Stimulated activated CD8-positive, alpha-beta memory T cell treated with anti-CD3 and anti-CD28 coated beads, Interleukin-12 subunit alpha, Interleukin-12 subunit beta, amount 100 ng/mL, for 4 hours (primary cell): ENCODE results near the gene SMIM17.

ENCODE experiments used
- DNase-seq: peaks from one replicate; pipeline ENCODE4 v3.0.0-alpha.2; 2020; ENCODE audit warnings: low read depth

SMIM17 gene

DNA sequence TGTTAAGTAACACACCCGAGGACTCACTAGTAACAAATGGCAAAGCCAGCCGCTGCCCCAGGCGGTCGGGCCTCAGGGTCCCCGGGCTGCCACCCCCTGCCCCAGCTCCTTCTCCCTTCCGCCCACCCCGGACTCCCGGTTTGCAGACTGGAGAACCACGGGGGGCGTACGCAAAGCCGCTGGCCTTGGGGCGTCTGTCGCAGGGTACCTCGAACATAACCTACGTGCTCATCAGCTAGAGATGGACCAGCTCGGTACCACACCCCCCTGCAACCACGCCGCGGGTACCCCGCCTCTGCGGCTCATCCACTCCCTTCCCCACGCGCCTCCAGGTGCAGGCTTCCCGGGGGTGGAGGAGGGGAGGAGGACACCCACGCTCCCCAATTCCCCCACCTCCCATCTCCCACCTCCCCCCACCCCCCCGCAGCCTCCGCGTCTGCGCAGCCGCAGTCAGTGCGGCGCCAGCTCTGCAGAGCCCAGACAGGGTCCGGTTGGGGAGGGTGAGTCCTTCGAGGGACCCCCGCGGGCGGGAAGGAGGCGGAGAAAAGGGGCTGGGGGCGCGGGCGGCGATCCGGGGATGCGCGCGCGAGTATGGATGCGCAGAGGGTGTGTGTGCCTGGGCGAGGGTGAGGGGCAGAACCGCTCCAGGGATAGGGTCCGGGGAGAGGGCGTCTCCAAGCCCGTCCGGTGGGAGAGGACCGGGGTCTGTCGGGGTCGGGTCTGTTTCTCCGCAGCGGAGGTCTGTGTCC is at the start of gene SMIM17:
TSS of gene SMIM17 (plus strand) at position 449 of the 749 bp plus-strand sequence. CDS start 2,509 bp downstream, outside the sequence.
- no peak for DNase-seq

DNA sequence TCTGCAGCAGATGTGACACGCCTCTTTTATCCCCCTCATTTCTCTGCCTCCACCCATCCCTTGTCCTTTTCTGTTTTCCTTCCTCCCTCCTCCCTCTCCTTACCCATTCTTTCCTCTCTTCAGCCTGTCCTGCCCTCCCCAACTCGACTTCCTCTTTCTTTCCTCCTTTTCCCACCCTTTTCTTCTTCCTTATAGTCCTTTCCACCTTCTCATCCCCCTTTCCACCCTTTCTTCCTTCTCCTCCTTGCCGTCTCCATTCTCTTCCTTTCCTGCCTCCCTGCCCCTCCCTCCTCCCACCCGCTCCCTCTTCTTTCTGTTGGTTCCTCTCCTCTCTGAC is 48.5 kb upstream of the SMIM17 start:
- no peak for DNase-seq

DNA sequence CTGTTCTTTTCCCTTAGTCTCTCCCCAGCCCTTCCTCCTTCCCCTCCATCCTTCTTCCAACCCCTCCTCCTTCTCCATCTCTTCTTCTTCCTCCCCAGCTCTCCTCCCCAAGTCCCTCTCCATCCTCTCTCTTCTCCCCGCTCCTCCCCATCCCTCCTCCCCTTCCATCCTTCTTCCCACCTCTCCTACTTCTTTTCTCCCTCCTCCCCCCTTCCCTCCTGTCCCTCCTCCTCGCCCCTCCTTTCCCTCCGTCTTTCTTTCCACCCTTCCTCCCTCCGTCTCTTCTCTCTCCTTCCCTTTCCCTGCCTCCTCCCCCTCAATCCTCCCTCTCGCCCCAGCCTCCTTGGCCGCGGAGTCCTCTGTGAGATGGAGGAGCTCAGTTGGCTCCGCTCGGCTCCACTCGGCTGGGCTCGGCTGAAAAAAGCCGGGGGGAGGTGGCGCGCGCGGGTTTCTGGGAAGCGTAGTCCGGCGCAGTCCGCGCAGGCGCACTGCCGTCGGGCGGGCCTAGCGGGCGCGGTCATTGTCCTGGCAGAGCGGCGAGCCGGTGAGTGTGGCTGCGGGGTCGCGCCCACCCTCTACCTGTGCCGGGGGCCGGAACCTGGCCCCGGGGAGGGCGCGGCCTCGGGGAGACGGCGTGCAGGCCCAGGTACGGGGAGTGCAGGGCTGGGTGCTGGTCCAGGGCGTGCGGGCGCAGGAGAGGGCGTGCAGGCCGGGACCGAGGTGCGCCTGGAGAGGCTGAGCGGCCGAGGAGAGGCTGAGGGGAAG is 48.0 kb upstream of the SMIM17 start, which contains the start of gene ZNF71:
TSS of gene ZNF71 (plus strand) at position 520 of the 765 bp plus-strand sequence. CDS start 6,257 bp downstream, outside the sequence.
- DNase-seq: peak; percentile 80

DNA sequence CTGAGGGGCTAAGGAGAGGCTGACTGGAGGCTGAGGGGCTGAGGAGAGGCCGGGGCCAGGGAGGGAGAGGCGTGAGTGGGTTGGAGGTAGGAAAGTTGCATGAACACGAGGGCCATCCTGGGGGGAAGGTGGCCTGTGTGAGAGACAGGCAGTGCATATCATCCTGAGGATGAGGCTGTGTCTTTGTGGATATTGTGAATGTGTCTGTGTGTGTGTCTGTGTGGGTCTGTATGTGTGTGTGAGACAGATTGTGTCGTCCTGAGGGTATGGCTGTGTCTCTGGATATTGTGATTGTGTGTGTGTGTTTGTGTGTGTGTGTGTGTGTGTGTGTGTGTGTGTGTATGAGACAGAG is 47.4 kb upstream of the SMIM17 start:
- DNase-seq: no peak

DNA sequence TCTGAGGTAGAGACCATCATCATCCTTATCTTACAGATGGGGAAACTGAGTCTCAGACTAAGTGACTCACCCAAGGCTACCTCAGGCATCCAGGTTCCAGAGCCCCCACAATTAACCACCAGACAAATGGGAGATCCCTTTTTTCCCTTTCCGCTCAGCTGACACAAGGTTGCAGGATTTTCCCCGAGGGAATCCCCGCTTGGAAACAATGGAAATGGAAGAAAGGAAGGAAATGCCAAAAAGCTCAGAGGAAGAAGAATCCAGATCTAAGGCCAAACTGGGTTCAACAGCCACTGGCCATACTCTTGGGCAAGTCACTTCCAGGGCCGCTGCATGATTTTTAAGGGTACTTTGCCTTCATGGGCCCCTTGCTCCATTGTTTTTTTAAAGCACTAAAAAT is 46.3 kb upstream of the SMIM17 start:
- DNase-seq: no peak

DNA sequence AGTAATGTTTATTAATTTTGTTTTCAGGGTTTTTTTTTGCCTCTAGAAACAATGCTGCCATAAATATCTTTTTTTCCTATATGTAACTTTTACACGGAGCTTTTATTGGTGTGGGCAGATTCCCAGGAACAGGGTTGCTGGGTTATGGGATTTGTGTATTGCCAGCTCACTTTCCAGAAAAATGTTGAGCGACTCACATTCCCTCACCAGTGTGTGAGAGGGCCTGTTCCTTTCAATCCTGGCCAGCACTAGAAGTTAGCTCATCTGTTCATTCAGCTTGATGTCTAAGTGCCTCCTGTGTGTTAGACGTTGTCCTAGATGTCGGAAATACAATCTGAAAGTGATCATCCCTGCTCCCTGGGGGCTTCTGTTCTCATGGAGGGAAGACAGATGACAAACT is 45.3 kb upstream of the SMIM17 start:
- DNase-seq: no peak

DNA sequence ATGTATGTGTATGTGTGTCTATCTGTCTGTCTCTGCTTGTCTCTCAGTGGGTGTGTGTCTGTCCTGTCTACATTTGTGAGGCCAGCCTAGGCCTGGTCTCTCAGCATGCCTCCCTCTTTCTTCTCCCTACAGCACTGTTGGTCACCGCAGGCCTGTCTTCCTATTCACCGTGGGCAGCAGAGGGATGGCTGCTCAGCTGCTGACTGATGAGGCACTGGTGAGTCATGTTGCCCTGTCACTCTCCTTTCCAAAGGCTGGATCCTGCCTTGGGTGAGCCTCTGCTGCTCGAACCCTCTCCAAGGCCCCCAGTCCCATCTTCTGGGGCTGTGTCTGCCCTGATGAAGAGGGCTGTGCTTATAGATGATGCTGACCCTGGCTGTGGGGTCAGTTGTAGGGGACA is 41.6 kb upstream of the SMIM17 start:
- no peak for DNase-seq

DNA sequence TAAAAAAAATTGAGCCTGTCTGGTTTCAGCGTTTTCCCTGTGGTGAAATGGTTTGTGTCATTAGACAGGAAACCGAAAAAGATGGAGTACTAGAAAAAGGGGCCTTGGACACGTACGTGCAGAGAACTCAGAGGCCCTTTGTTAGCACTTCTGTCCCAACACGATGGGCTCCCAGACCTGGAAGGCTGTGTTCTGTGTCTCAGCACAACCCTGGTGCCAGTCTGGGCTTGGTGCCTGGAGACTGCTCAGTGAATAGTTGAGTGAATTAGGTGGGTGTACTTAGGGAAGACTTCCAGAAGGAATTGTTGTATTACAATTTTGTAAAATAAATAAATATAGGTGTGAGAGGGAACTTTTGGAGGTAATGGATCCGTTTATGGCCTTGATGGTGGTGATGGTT is 39.1 kb upstream of the SMIM17 start:
- DNase-seq: no peak

DNA sequence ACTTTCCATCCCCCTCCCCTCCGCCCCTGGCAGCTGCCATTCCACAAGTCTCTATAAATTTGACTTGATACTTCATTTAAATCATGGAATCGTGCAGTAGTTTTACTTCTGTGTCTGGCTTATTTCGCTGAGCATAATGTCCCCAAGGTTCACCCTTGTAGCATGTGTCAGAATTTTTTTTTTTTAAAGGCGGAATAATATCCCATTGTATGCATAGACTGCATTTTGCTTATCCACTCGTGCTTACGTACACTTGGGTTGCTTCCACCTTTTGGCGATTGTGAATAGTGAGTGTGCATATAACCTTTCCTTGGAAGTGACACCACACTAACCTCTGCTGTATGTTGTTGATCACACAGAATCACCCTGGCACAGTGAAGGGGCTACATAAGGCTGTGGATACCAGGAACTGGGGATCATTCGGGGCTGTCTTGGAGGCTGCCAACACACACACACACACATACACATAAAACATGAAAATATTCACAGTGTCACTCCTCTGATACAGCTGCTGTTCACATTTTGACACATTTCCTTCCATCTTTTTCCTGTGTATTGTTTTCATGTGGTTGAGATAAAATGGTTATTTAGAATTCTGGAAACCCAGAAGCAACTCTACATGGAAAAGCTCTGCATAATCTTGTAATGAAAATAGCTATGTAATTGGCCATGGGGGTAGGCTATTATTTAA is 34.5 kb upstream of the SMIM17 start:
- DNase-seq: no peak

DNA sequence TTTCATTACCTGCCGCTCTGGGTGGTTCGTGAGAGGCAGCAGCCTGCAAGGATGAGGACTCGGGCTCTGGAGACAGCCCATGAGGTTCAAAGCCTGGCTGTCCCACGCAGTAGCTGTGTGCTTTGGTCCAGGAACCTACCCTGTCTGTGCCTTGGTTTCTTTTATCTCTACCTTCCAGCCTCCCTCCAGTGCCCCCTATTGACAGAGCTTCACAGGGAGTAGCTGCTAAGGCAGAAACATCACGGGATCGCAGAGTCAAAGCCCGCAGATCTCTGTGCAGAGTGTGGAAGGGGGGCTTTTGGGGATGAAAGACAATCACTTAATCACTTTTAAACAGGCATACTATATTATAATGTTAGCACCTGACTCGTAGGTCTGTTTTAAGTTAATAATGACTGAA is 31.7 kb upstream of the SMIM17 start:
- DNase-seq: no peak

DNA sequence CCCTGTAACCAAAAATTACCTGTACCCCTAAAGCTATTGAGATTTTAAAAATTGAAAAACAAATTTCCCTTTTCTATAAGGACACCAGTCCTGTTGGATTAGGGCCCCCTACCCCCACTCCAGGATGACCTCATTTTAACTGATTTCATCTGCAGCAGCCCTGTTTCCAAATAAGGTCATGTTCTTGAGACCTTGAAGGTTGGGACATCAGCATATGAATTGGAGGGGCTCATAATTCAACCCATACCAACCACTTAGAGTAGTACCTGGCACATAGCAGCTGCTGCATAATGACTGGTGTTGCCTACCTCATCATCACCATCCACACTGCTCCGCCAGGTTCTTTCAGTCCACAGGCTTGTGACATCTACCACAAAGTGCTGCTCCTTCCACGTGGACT is 30.2 kb upstream of the SMIM17 start:
- DNase-seq: no peak

DNA sequence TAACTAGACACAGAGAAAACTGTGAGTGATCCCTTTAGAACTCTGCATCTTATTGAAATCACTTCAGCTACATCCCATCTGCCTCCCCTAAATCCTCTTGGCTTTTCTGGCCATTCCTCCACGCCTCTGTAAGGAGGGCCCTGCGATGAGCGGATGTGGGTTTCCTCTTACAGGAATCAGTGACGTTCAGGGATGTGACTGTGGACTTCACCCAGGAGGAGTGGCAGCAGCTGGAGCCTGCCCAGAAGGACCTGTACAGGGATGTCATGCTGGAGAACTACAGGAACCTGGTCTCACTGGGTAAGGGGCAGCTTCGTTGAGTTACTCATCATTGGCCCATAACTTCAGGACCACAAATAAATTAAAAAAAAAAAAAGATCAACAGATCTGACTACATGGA is 29.3 kb upstream of the SMIM17 start:
- DNase-seq: no peak

DNA sequence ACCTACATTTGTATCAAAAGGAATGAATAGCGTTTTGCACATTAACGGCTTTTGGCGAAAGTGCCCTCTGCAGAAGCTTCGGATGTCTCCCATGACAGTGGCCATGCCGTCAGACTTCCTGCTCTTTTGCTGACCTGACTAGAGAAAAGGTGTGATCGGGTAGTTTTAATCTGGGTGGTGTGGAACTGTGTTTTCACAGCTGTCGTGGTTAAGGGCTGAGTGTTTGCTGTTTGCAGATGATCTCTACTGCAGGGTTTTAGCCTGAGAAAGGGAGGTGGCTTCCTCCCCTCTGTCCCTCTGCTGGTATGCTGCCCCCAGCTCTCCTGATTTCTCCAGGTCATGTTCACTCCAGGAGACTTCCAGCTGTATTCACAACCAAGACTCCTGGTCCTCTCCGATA is 25.4 kb upstream of the SMIM17 start:
- DNase-seq: no peak

DNA sequence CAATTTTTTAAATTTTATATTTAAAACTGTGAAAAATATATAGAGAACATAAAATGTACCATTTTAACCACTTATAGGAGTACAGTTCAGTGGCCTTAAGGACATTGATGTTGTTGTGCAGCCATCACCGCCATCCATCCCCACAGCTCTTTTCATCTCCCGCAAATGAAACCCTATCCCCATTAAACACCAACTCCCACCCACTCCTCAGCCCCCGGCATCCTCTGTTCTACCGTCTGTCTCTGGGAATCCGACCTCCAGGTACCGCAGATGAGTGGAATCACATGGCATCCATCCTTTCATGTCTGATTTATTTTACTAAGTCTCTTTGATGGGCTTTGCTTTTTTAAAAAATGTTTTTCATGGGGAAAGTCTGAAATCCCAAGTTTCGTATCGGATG is 23.8 kb upstream of the SMIM17 start:
- DNase-seq: no peak

DNA sequence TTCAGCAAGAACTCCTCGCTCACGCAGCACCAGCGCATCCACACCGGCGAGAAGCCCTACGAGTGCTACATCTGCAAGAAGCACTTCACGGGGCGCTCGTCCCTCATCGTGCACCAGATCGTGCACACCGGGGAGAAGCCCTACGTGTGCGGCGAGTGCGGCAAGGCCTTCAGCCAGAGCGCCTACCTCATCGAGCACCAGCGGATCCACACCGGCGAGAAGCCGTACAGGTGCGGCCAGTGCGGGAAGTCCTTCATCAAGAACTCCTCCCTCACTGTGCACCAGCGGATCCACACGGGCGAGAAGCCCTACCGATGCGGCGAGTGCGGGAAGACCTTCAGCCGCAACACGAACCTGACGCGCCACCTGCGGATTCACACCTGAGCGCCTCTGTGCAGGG is 20.6 kb upstream of the SMIM17 start:
- no peak for DNase-seq

DNA sequence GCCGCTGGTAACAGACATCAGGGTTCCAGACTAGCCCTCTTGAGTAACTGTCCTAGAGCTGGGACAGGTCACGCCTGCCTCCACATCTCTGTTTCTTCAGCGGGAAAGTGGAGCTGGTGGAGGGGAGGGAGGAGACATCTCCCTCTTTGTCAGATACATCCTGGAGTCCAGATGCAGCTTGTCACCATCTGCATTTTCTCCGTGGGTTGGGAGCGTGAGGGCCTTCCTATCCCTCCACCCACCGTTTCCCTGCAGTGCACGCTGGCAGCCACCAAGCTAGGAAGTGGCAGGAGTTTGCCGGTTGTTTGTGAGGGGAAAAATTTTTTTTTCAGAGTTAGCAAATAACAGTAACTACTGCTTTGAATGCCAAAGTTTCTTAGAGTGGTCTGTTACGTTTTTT is 20.0 kb upstream of the SMIM17 start:
- no peak for DNase-seq

DNA sequence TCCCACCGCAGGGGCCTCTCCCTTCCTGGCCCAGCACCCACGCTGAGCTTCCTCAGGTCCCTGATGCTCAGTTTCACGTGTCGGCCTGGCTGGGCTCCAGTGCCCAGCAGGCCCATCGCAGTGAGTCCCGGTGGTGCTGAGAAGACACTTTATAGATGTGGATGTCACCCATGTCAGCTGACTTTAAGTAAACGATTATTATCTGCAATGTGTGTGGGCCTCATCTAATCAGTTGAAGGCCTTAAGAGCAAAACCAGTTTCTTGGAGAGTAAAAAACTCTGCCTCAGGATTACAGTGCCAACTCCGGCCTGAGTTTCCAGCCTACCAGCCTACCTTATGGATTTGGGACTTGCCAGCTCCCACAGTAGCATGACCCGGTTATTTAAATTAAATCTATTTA is 17.3 kb upstream of the SMIM17 start:
- no peak for DNase-seq

DNA sequence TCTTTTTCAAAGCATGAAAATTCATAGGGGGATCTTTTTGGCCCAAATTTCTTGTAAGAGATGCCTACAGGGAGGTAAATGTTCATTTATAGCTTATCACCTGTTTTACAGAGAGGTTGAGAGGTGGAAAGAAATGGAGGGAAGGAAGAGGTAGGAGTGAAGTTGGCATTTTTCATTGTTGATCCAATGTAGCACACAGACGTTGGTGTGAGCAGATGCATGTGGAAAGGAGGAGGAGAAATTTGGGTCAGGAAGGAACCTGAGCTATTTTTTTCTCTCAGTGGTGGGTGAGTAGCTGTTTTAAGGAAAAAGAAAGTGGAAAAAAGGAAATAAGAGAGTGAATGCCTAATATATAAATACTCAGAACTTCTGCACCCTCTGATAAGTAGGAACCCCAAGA is 9.9 kb upstream of the SMIM17 start:
- no peak for DNase-seq

DNA sequence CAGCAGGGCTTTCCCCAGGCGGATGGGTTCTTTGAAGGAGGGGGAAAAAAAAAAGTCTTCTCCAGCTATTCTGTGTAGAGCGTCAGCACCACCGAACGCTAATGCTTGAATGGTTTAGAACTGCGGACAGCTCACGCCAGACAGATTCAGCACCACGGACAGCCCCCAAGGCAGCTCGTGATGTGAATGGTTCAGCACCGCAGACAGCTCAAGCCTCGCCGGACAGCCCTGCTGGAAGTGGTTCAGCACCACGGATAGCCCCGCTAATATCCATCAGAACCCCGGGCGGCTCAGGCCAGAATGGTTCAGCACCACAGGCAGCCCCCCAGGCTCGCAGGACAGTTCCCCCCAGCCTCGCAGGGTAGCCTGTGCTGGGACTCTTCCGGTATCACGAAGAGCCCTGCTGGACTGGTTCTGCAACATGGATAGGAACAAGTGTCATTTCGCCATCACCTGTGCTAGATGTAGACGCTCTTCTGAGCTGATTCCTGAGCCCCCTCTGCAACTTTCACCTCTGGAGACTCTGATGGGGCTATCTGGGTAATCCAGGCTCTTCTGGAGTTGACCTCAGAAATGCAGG is 4.9 kb upstream of the SMIM17 start:
- no peak for DNase-seq

DNA sequence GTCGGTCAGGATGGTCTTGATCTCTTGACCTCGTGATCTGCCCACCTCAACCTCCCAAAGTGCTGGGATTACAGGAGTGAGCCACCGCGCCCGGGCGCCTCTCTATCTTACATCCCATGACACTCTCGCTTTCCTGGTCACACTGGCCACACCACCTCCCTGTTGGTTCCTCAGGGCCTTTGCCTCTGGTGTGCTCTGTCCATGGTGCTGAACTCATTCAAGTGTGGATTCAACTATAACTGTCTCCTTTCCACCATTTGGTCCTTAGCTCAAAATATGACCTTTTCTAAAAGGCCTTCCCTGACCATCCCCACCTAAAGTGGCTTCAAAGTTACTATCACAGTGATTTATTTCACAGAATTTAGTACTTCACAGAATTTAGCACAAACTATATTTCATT is 3.7 kb upstream of the SMIM17 start:
- DNase-seq: no peak

DNA sequence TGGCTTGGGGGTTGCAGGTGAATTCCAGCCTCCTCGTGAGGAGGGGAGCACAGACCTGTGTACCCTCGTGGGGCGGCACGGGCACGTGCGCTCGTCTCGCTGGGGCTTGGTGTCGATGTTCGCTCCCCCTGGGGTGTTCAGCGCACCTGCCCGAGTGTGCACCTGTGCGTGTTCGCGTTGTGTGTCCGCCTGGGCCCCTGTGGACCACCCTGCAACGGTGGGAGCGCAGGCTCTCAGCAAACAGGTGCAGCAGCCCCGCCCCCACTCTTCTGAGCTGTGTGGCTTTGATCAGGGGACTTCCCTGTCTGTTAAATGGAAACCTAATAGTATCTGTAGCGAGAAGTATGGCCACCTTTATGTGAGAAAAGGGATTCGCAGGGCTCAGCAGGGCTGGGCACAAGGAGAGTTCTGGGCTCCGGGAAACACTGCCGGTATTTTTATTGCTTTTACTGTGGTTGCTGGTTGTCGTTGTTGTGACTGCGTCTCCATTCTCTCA is 549 bp downstream of the SMIM17 start:
- no peak for DNase-seq

DNA sequence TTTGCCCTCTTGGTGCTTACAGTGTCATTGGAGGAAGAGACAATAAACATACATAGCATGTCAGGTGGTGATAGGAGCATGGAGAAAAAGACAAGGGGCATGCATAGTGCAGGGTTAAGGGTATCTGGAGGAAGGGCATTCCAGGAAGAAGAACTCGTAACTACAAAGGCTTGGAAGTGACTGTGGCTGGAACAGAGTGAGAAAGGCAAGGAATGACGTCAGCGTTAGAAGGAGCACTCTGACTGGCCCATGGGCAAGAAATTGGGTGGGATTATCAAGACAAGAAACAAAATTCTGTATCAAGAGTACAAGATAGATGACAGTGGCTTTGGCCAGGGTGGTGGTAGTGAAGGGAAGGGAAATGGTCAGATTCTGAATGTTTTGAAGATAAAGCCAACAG is 11.2 kb downstream of the SMIM17 start:
- DNase-seq: no peak
